Loucy (cell line): ENCODE measurements around the gene ULBP2.

Experiments
- H2AFZ ChIP-seq: fragments of 200-600 bp; sonication (generic); 2 replicates; pipeline ENCODE4 v1.6.0; 2016; ENCODE audit warnings: antibody characterized with exemption, mild to moderate bottlenecking, low read length, moderate library complexity
- H3F3A ChIP-seq: fragments of 200-600 bp; 2 replicates; pipeline ENCODE4 v1.6.0; 2016; ENCODE audit warnings: antibody characterized with exemption, low read depth, mild to moderate bottlenecking
- H3K27me3 ChIP-seq: fragments of 200-600 bp; sonication (generic); 2 replicates; pipeline ENCODE4 v1.6.1; 2014; ENCODE audit warnings: low read length, mild to moderate bottlenecking; ENCODE audit not compliant: insufficient read depth, poor library complexity, severe bottlenecking
- H3K36me3 ChIP-seq: fragments of 200-600 bp; sonication (generic); 2 replicates; pipeline ENCODE4 v1.6.1; 2016; ENCODE audit warnings: low read length; ENCODE audit not compliant: insufficient read depth
- H3K4me1 ChIP-seq: fragments of 200-600 bp; sonication (generic); 2 replicates; pipeline ENCODE4 v1.5.1; 2014; ENCODE audit warnings: low read length, mild to moderate bottlenecking; ENCODE audit not compliant: insufficient read depth, poor library complexity, severe bottlenecking
- H3K4me2 ChIP-seq: fragments of 200-600 bp; sonication (generic); 2 replicates; pipeline ENCODE4 v1.6.0; 2014; ENCODE audit warnings: antibody characterized with exemption, low read length, low read depth, mild to moderate bottlenecking; ENCODE audit not compliant: poor library complexity, severe bottlenecking
- H3K4me3 ChIP-seq: fragments of 200-600 bp; sonication (generic); 2 replicates; pipeline ENCODE4 v1.5.1; 2014; ENCODE audit warnings: low read length, mild to moderate bottlenecking, mixed read lengths; ENCODE audit not compliant: poor library complexity, severe bottlenecking
- H3K79me2 ChIP-seq: fragments of 200-600 bp; sonication (generic); 2 replicates; pipeline ENCODE4 v1.6.1; 2014; ENCODE audit warnings: low read length; ENCODE audit not compliant: insufficient read depth
- H3K9ac ChIP-seq: fragments of 200-600 bp; sonication (generic); 2 replicates; pipeline ENCODE4 v1.6.0; 2014; ENCODE audit warnings: mild to moderate bottlenecking, low read depth, low read length, moderate library complexity; ENCODE audit not compliant: poor library complexity, severe bottlenecking
- H3K9me2 ChIP-seq: fragments of 200-600 bp; sonication (generic); replicated peaks from 2 replicates; pipeline ENCODE4 v1.6.1; 2016; ENCODE audit warnings: low read depth, low read length, mixed read lengths
- H3K9me3 ChIP-seq: fragments of 200-600 bp; sonication (generic); 2 replicates; pipeline ENCODE4 v1.6.1; 2014; ENCODE audit warnings: mild to moderate bottlenecking, antibody characterized with exemption, low read length, low read depth; ENCODE audit not compliant: insufficient read depth
- H4K20me1 ChIP-seq: fragments of 200-600 bp; sonication (generic); 2 replicates; pipeline ENCODE4 v1.6.0; 2014; ENCODE audit warnings: antibody characterized with exemption, low read length, mild to moderate bottlenecking; ENCODE audit not compliant: insufficient read depth, poor library complexity, severe bottlenecking
- EZH2phosphoT487 ChIP-seq: fragments of 200-600 bp; IDR thresholded peaks from 2 replicates; pipeline ENCODE4 v1.6.1; 2018; ENCODE audit warnings: antibody characterized with exemption, mild to moderate bottlenecking, moderate library complexity, borderline replicate concordance
- TF ChIP-seq, protein P1 (sequence below): fragments of 200-600 bp; sonication (generic); conservative IDR thresholded peaks from 2 replicates; pipeline ENCODE4 v1.5.1; 2014; ENCODE audit warnings: mild to moderate bottlenecking, antibody characterized with exemption, low read length

Gene ULBP2

DNA sequence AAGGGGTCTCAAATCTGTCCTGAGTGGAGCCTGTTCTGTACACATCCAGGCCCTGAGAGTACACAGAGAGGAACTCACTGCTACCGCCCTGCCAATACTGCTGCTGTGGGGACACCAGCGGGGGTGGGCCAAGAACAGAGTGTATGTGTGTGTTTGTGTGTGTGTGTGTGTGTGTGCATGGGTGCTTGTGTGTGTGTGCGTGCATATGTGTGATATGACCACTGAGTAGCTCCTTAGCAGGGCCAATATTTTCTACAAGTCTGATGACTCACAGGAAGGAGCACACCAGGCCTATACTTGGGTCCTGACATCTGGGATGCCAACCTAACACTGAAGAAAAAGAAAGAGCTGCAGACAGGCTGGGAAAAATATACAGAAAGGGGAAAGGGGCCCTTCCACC is 45.3 kb upstream of the ULBP2 start:
- peak overlapping the region; percentile 63 for H3K4me2 ChIP-seq

GRCh38 chr6:149897015-149897697 is 44.7 kb upstream of the ULBP2 start:
- H3K36me3 ChIP-seq, result no peaks in the 10 kb centered on the region

More for the DNA sequence above, 45.3 kb upstream of the ULBP2 start:
- no peak overlapping the region for H3K4me3 ChIP-seq
- no peaks in the 10 kb centered on the region; the same call in 1 of the 2 replicates for H3F3A ChIP-seq
- no peaks in the 10 kb centered on the region for H3K36me3 ChIP-seq
- TF ChIP-seq, protein P1, sequence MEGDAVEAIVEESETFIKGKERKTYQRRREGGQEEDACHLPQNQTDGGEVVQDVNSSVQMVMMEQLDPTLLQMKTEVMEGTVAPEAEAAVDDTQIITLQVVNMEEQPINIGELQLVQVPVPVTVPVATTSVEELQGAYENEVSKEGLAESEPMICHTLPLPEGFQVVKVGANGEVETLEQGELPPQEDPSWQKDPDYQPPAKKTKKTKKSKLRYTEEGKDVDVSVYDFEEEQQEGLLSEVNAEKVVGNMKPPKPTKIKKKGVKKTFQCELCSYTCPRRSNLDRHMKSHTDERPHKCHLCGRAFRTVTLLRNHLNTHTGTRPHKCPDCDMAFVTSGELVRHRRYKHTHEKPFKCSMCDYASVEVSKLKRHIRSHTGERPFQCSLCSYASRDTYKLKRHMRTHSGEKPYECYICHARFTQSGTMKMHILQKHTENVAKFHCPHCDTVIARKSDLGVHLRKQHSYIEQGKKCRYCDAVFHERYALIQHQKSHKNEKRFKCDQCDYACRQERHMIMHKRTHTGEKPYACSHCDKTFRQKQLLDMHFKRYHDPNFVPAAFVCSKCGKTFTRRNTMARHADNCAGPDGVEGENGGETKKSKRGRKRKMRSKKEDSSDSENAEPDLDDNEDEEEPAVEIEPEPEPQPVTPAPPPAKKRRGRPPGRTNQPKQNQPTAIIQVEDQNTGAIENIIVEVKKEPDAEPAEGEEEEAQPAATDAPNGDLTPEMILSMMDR, result no peak
- TF ChIP-seq EZH2phosphoT487, result no peak
- H3K79me2 ChIP-seq, result no peaks in the 10 kb centered on the region
- H3K9me3 ChIP-seq, result no peaks in the 10 kb centered on the region
- peak overlapping the region; percentile 51 for H3K9ac ChIP-seq
- H2AFZ ChIP-seq, result 0 out of 2 replicates have a peak overlapping the region, but pooled peaks have one; percentile 19
- no peaks in the 10 kb centered on the region for H4K20me1 ChIP-seq
- no peaks in the 10 kb centered on the region for H3K9me2 ChIP-seq
- peaks cover 36% of the 10 kb centered on the region for H3K4me1 ChIP-seq
- H3K27me3 ChIP-seq, result no peaks in the 10 kb centered on the region

DNA sequence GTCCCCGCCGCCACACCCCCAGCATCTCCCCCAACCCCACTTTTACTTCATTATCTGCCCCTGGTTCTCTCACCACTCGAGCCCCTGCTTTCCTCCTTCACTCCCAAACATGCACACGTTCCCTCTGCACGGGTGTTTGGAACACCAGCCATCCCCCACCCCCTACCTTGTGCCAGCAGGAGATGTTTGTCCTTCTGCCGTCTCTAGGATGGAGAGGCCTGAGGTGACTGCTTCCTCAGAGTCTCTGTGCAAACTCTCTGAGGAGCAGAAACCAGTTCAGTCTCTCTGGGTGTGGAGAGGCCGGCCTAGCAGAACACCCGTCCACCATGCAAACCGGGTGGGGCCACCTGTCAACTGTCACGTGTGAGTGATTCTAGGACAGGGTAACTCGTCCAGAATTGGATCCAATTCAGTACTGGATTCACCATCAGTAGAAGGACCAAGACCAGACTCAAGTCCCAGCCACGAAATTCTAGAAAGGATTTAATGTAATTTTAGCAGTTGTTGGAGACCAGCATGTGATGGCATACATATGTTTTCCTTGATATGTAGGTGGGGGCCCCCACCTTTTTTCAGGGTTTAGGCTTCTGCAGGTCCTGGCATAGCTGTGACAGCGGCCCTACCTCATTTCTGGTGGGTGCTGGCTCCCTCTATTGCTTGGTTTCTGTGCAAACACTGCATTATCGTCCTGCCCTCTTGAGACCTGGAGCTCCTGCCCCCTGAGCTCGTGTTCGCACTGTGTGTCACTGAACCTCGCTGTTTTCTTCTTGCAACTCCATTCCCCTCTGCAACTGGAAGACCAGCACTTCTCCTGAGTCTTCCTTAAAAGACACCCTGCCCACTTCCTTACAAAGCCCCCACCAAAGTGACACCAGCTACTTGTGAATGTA is 43.7 kb upstream of the ULBP2 start, which contains the start of gene RAET1E:
Gene RAET1E (minus strand): TSS at position 259 of the 890 bp plus-strand sequence. CDS start 7,212 bp downstream, outside the sequence.
- Histone ChIP-seq H3K4me3 (no peak within 1 kb of the TSS), H3K9me2 (no peaks in the 10 kb centered on the region), H3K9ac (peak within 1 kb of the TSS; percentile 51), H4K20me1 (no peaks in the 10 kb centered on the region), H3K36me3 (no peaks in the 10 kb centered on the region), H3K4me1 (peaks cover 25% of the 10 kb centered on the region), H3F3A (no peaks in the 10 kb centered on the region; the same call in 1 of the 2 replicates), H3K27me3 (no peaks in the 10 kb centered on the region), H3K9me3 (no peaks in the 10 kb centered on the region), H3K4me2 (peak within 1 kb of the TSS; percentile 63), H3K79me2 (no peaks in the 10 kb centered on the region), H2AFZ (no peak within 1 kb of the TSS)
- TF ChIP-seq, protein P1, result peak; percentile 46
- no peak for TF ChIP-seq EZH2phosphoT487

More at GRCh38 chr6:149897015-149897697, 44.7 kb upstream of the ULBP2 start:
- no peaks in the 10 kb centered on the region; the same call in 1 of the 2 replicates for H3F3A ChIP-seq
- 0 out of 2 replicates have a peak overlapping the region, but pooled peaks have one; percentile 19 for H2AFZ ChIP-seq
- no peak for TF ChIP-seq EZH2phosphoT487
- TF ChIP-seq, protein P1, result no peak
- H3K79me2 ChIP-seq, result no peaks in the 10 kb centered on the region
- peak overlapping the region; percentile 51 for H3K9ac ChIP-seq
- H3K4me3 ChIP-seq, result no peak overlapping the region
- H3K9me3 ChIP-seq, result no peaks in the 10 kb centered on the region
- H4K20me1 ChIP-seq, result no peaks in the 10 kb centered on the region
- peaks cover 31% of the 10 kb centered on the region for H3K4me1 ChIP-seq
- H3K4me2 ChIP-seq, result peak overlapping the region; percentile 63
- H3K9me2 ChIP-seq, result no peaks in the 10 kb centered on the region
- H3K27me3 ChIP-seq, result no peaks in the 10 kb centered on the region
